ENCODE measurements around the gene CCDC192.

DNA sequence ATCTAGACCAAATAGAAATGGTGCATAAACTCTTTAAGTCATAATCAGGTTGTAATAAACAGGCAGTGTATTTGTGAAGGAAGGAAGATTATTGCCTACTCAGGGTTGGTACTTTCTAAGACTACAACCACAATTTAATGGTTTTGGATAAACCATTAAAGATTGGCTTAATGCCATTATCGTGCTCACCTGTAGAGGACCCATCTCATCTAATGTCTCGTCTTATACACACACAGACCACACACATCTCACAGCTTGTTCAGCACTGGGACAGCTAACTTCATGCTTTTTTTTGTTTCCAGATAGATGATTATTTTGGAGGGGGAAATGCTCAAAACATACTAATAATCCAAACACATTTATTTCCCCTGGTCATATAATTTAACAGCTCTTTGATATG is 204.7 kb downstream of the CCDC192 start:
- TF ChIP-seq CTCF (IDR thresholded peaks at IDR 0.05) (no peak), POLR2A (IDR thresholded peaks at IDR 0.05) (no peak)
